HepG2 (cell line): ENCODE results near the gene ITLN2. TPM values are rescaled to one million over a fixed set of nuclear protein-coding genes. Genes with fewer than 3 reads are reported as not detected.
"Not testable (repeated sequence)": the region's sequence is repeated elsewhere in the genome, so short reads cannot be mapped to it uniquely, and the experiment has no call there.

Experiments
- ATAC-seq: fragments of 200-7000 bp; cut with Tn5 transposase; 3 replicates; pipeline ENCODE4 v1.9.1; 2020; ENCODE audit warnings: mild to moderate bottlenecking, moderate library complexity
- BruUV-seq: library from RNA; stranded (reverse); fragments of 400-500 nt; replicated peaks from 2 replicates; lab custom pipeline; 2021; lab: Mats Ljungman, UMichigan
- CTCF ChIA-PET: fragments of 300-600 bp; formaldehyde crosslinking; extraction: SDS; loops from one replicate; lab custom pipeline; 2021; ENCODE audit warnings: low total read pairs, inconsistent platforms, low intra/inter-chr PET ratio; lab: Yijun Ruan, JAX
- POLR2A ChIA-PET: fragments of 350-600 bp; sonication (Branson Sonifier 250); formaldehyde crosslinking; loops from one replicate; lab custom pipeline; 2020; ENCODE audit warnings: antibody characterized with exemption, inconsistent platforms; lab: Yijun Ruan, JAX
- DNase-seq: peaks from one replicate; pipeline ENCODE4 v3.0.0-alpha.2; 2015; ENCODE audit warnings: low spot score
- FAIRE-seq: peaks from 3 replicates; lab custom pipeline; 2011; peaks lifted over from hg19 to GRCh38; lab: Jason Lieb, UNC
- H2AFZ ChIP-seq: one replicate; pipeline ENCODE4 v1.6.1; 2011; ENCODE audit warnings: low read length, inconsistent platforms
- H3K27ac ChIP-seq: fragments of 300-600 bp; 3 replicates; pipeline ENCODE4 v1.8.0; 2011; ENCODE audit warnings: mixed run types, mild to moderate bottlenecking, mixed read lengths, low read length, inconsistent platforms; ENCODE audit not compliant: insufficient read depth; ENCODE audit errors: extremely low read length
- H3K27me3 ChIP-seq, 2 experiments: fragments of 200-600 bp in 1 of 2; 2 replicates in 1 of 2; 3 replicates in 1 of 2; pipeline versions ENCODE4 v1.6.0 to v1.8.0; 2011; ENCODE audit warnings: low read length in 2 of 2, mild to moderate bottlenecking in 2 of 2, moderate library complexity in 2 of 2, inconsistent platforms in 1 of 2; ENCODE audit not compliant: insufficient read depth in 2 of 2, control insufficient read depth in 1 of 2
- H3K36me3 ChIP-seq, 2 experiments: fragments of 200-600 bp in 1 of 2; replicated peaks in 1 of 2; 2 replicates in 1 of 2; 3 replicates in 1 of 2; pipeline versions ENCODE4 v1.5.1 to v1.8.0; 2011; ENCODE audit warnings: low read length in 2 of 2, inconsistent platforms in 1 of 2; ENCODE audit not compliant: insufficient read depth in 2 of 2, control insufficient read depth in 1 of 2
- H3K4me1 ChIP-seq: 2 replicates; pipeline ENCODE4 v1.5.1; 2012; ENCODE audit warnings: low read length, inconsistent platforms; ENCODE audit not compliant: insufficient read depth
- H3K4me2 ChIP-seq: 2 replicates; pipeline ENCODE4 v1.6.0; 2011; ENCODE audit warnings: low read depth, low read length, inconsistent platforms
- H3K4me3 ChIP-seq, 3 experiments: fragments of 200-600 bp in 1 of 3; sonication (generic), shearing (Covaris generic) in 1 of 3; replicated peaks in 1 of 3; 2 replicates each; pipeline ENCODE4 v1.5.1; 2011 to 2016; ENCODE audit warnings: low read length in 3 of 3, inconsistent platforms in 2 of 3, low read depth in 2 of 3, mild to moderate bottlenecking in 2 of 3, control low read depth in 1 of 3, mixed read lengths in 1 of 3; ENCODE audit not compliant: insufficient read depth in 1 of 3
- H3K79me2 ChIP-seq: one replicate; pipeline ENCODE4 v1.6.1; 2011; ENCODE audit warnings: low read length, inconsistent platforms; ENCODE audit not compliant: insufficient read depth
- H3K9ac ChIP-seq: 2 replicates; pipeline ENCODE4 v1.6.0; 2011; ENCODE audit warnings: mild to moderate bottlenecking, low read depth, low read length, inconsistent platforms; ENCODE audit not compliant: insufficient read depth
- H3K9me3 ChIP-seq: 2 replicates; pipeline ENCODE4 v1.5.1; 2012; ENCODE audit warnings: mild to moderate bottlenecking, low read length
- H4K20me1 ChIP-seq: 2 replicates; pipeline ENCODE4 v1.6.0; 2011; ENCODE audit warnings: inconsistent platforms, mild to moderate bottlenecking, low read length, moderate library complexity; ENCODE audit not compliant: insufficient read depth
- GRHL1 ChIP-seq: sonication (generic); formaldehyde crosslinking; conservative IDR thresholded peaks from 2 replicates; pipeline ENCODE4 v1.8.0; 2022; ENCODE audit warnings: missing genetic modification reagents
- ISX ChIP-seq: sonication (generic); formaldehyde crosslinking; conservative IDR thresholded peaks from 2 replicates; pipeline ENCODE4 v1.5.0; 2020; ENCODE audit warnings: missing genetic modification reagents
- PRDM10 ChIP-seq: sonication (generic); formaldehyde crosslinking; IDR thresholded peaks from 2 replicates; pipeline ENCODE4 v1.4.0; 2020; ENCODE audit warnings: low read depth, missing genetic modification reagents
- RNF219 ChIP-seq: sonication (generic); formaldehyde crosslinking; IDR thresholded peaks from 2 replicates; pipeline ENCODE4 v1.5.0; 2020; ENCODE audit warnings: mild to moderate bottlenecking, missing genetic modification reagents
- SOX13 ChIP-seq, 3 experiments: fragments of 450-650 bp in 1 of 3; sonication (generic) in 1 of 3; formaldehyde crosslinking in 1 of 3; IDR thresholded peaks in 2 of 3; conservative IDR thresholded peaks in 1 of 3; 2 replicates each; pipeline versions ENCODE4 v1.5.0 to v1.6.1; 2016 to 2020; ENCODE audit warnings: antibody characterized with exemption in 1 of 3, mild to moderate bottlenecking in 1 of 3, missing compliant biosample characterization in 1 of 3, missing genetic modification reagents in 1 of 3, moderate library complexity in 1 of 3
- WGBS: methylation state at CpG from one replicate; pipeline ENCODE4 v1.1.6; 2017; ENCODE audit warnings: low lambda C conversion rate; 5-methylcytosine and 5-hydroxymethylcytosine counted together
- in situ Hi-C: cut with HindIII; loops from 2 replicates; pipeline ENCODE4 v1.10.0; 2017; ENCODE audit warnings: low pct_unique_long_range_greater_than_20kb; ENCODE audit not compliant: extremely low pct_ligation_motif_present
- intact Hi-C: fragments of 100-400 bp; cut with micrococcal nuclease; formaldehyde crosslinking; loops from one replicate; pipeline ENCODE4 v1.10.0; 2022; ENCODE audit not compliant: unreplicated experiment
- polyA plus RNA-seq, 8 experiments: library from polyadenylated mRNA; depleted of rRNA in 3 of 8; stranded (reverse) in 7 of 8; unstranded in 1 of 8; fragments of >200 nt; fragmentation: Illumina TruSeq in 4 of 8; extraction: Trizol in 4 of 8; gene quantifications; 2 replicates each; pipeline versions ENCODE4 v1.2.1 to v1.2.3, GENCODE V29; 2011 to 2016; ENCODE audit warnings: low read depth in 4 of 8, missing spikeins in 1 of 8, mixed read lengths in 1 of 8; ENCODE audit not compliant: insufficient read depth in 1 of 8
- total RNA-seq, 5 experiments: library from RNA; depleted of rRNA; stranded (reverse); fragments of >200 nt; fragmentation: Illumina TruSeq; extraction: Trizol; gene quantifications; 2 replicates each; pipeline ENCODE4 v1.2.3, GENCODE V29; 2016; ENCODE audit warnings: low read depth in 1 of 5

Gene ITLN2
- total and polyA plus RNA-seq, 2 of the 13 experiments (the other 11 are each of a cell fraction or from before 2014, with no cell fraction given): not detected

- no peak for TF ChIP-seq RNF219
- no peak for TF ChIP-seq ISX (CRISPR knock-in tag)
- no peak for TF ChIP-seq GRHL1
- no peak for TF ChIP-seq PRDM10 (CRISPR knock-in tag)
Observed at GRCh38 chr1:160916666-160917065, 37.9 kb downstream of the ITLN2 start (continued).

DNA sequence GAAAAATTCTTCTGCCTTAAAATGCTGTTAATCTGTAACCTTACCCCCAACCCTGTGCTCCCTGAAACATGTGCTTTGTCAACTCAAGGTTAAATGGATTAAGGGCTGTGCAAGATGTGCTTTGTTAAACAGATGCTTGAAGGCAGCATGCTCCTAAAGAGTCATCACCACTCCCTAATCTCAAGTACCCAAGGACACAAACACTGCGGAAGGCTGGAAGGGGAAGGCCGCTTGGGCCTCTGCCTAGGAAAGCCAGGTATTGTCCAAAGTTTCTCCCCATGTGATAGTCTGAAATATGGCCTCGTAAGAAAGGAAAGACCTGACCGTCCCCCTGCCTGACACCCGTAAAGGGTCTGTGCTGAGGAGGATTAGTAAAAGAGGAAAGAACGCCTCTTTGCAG is 41.4 kb downstream of the ITLN2 start:
- H3K4me3 ChIP-seq; H2AFZ ChIP-seq; H3K27me3 ChIP-seq; POLR2A ChIA-PET; ATAC-seq; in situ Hi-C loops; H3K4me2 ChIP-seq; intact Hi-C loops; H4K20me1 ChIP-seq; BruUV-seq; H3K9ac ChIP-seq; H3K4me1 ChIP-seq; CTCF ChIA-PET; H3K36me3 ChIP-seq; H3K27ac ChIP-seq; DNase-seq; FAIRE-seq; H3K79me2 ChIP-seq; H3K9me3 ChIP-seq; TF ChIP-seq SOX13 (IDR thresholded peaks at IDR 0.05): not testable (repeated sequence)
- 38% methylated on average over 6 of the region's 6 CpGs for WGBS
- TF ChIP-seq SOX13 (CRISPR knock-in tag; conservative IDR thresholded peaks at IDR 0.05 in 1 of 2, IDR thresholded peaks at IDR 0.05 in 1 of 2): peak in 1 of 2 experiments; percentile 30; a peak in 1 of 4 replicates
